Measurements from ENCODE around the gene RGL1. TPM values are rescaled to one million over a fixed set of nuclear protein-coding genes. Genes with fewer than 3 reads are reported as not detected.
"Not testable (repeated sequence)": the region's sequence is repeated elsewhere in the genome, so short reads cannot be mapped to it uniquely, and the experiment has no call there.

The RGL1 gene
- 3.9 and 4.2 TPM in 2 replicates for total RNA-seq (2014; rRNA removed; shearing (Covaris generic))
- polyA plus RNA-seq (2015; cell fraction: cytosol; rRNA removed) = 2.4 and 2.5 TPM in 2 replicates
- 2.5 and 2.7 TPM in 2 replicates for polyA plus RNA-seq (2015; cell fraction: nucleus; rRNA removed)

GRCh38 chr1:183804916-183805841 is at the start of gene RGL1:
TSS of gene RGL1 (plus strand) at chr1:183805120. CDS start at chr1:183805298, 178 bp downstream.
- peak; percentile 30 for DNase-seq (ENCODE audit: low read depth)

GRCh38 chr1:183756326-183756725 is 48.6 kb upstream of the RGL1 start:
- no peak for DNase-seq (ENCODE audit: low read depth)

- peak; percentile 88 for DNase-seq (ENCODE audit: low read depth)
Observed at GRCh38 chr1:183757061-183757460, 47.9 kb upstream of the RGL1 start.

- no peak for DNase-seq (ENCODE audit: low read depth)
Observed at GRCh38 chr1:183758913-183759312, 46.0 kb upstream of the RGL1 start.

- DNase-seq (ENCODE audit: low read depth) = no peak
Observed at GRCh38 chr1:183760661-183761060, 44.3 kb upstream of the RGL1 start.

DNA sequence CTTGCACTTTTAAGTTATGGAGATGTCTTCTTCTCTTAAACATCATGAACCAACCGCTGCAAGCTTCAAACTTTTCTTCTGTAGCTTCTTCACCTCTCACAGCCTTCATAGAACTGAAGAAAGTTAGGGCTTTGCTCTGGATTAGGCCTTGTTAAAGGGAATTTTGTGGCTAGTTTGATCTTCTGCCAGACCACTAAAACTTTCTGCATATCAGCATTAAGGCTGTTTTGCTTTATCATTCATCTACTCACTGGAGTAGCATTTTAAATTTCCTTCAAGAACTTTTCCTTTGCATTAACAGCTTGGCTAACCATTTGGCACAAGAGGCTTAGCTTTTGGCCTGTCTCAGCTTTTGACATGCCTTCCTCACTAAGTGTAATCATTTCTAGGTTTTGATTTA is 43.0 kb upstream of the RGL1 start:
- DNase-seq (ENCODE audit: low read depth) = no peak

- not testable (repeated sequence) for DNase-seq (ENCODE audit: low read depth)
Observed at GRCh38 chr1:183762856-183763255, 42.1 kb upstream of the RGL1 start.

- DNase-seq (ENCODE audit: low read depth) = peak; percentile 63
Observed at GRCh38 chr1:183764981-183765380, 39.9 kb upstream of the RGL1 start.

GRCh38 chr1:183769956-183770815 is 34.7 kb upstream of the RGL1 start:
- DNase-seq (ENCODE audit: low read depth) = no peak

- DNase-seq (ENCODE audit: low read depth) = no peak
Observed at GRCh38 chr1:183770816-183771128, 34.1 kb upstream of the RGL1 start.

- no peak for DNase-seq (ENCODE audit: low read depth)
Observed at GRCh38 chr1:183773482-183774274, 31.2 kb upstream of the RGL1 start.

DNA sequence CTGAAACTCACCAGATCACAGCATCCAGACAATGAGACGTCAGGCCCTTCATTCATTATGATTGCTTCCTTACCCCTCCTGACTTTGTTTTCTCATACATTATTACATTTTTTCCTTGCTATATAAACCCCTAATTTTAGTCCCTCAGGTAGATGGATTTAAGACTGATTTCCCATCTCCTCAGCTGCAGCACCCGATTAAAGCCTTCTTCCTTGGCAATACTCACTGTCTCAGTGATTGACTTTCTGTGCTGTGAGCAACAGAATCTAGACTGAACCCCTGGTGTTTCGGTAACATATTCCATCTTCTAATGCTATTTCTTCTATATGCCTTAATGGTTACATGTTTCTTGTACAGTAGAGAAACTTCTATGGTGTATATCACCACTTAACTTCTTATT is 30.0 kb upstream of the RGL1 start:
- DNase-seq (ENCODE audit: low read depth) = no peak

GRCh38 chr1:183776731-183777130 is 28.2 kb upstream of the RGL1 start:
- DNase-seq (ENCODE audit: low read depth) = no peak

GRCh38 chr1:183777328-183777727 is 27.6 kb upstream of the RGL1 start:
- no peak for DNase-seq (ENCODE audit: low read depth)

DNA sequence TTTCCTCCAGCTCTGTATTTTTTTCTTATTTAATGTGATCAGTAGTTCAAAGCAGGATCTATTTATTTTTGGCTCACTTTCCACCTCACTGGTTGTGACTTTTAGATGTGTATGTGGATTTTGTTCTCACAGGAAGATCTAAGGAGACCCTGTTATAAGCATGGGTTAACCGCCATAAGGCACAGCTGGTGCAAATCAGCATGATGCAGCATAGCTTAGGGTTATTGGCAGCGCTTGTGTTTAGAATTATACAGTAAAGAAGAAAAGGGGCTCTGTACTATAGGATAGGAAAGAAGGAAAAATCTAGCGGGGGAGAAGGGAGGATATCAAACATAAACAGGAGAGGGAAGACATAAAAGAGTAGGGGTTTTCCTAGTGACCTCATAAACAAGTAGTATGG is 26.9 kb upstream of the RGL1 start:
- DNase-seq (ENCODE audit: low read depth) = no peak

GRCh38 chr1:183778568-183779433 is 26.1 kb upstream of the RGL1 start:
- DNase-seq (ENCODE audit: low read depth) = no peak

- DNase-seq (ENCODE audit: low read depth) = no peak
Observed at GRCh38 chr1:183780159-183780558, 24.8 kb upstream of the RGL1 start.

DNA sequence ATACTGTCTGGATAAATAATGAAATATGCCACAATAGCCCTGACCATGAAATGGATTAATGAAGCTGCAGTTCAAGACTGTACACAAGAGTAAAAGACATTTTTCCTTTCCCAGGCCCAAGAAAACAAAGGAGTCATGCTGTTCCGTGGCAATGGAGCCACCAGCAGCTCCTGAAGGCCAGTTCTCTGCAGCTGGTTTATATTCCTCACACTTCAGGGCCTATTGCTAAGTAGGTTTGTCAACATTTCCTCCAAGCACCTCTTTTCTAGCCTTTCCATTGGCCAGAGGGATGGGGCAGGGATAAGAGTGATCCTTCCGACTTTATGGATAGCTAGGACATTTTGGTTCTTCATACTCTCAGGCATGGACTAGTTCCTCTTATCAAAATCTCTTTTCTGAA is 24.2 kb upstream of the RGL1 start:
- no peak for DNase-seq (ENCODE audit: low read depth)

DNA sequence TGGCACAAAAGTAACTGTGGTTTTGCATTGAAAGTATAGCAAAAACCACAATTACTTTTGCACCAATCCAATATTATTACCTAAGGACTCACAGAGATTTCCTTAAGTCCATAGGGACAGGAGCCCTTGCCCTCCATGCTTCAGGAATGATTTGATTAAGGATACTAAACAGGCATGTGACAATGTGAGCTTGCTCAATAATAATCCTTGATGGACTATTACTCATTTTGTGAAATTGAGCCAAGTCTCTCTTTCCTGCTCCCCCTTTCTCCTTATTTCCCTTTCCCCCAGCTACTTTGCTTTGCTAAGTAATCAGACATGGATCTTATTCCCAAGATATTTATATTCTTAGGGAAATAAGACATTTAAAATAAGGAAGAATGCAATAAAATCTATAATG is 21.6 kb upstream of the RGL1 start:
- DNase-seq (ENCODE audit: low read depth) = peak; percentile 54

All from HT1080 (cell line).